Activated naive CD8-positive, alpha-beta T cell (primary cell): ENCODE data around the gene FNDC3A.

ENCODE experiments used
- H3K27ac Mint-ChIP-seq: one replicate; pipeline ENCODE4 v1.8.0; 2021; ENCODE audit warnings: mixed read lengths
- H3K27me3 Mint-ChIP-seq: one replicate; pipeline ENCODE4 v1.8.0; 2021; ENCODE audit warnings: mixed read lengths
- H3K36me3 Mint-ChIP-seq: one replicate; pipeline ENCODE4 v1.8.0; 2021; ENCODE audit warnings: mixed read lengths
- H3K4me1 Mint-ChIP-seq: one replicate; pipeline ENCODE4 v1.8.0; 2021; ENCODE audit warnings: low read depth, mixed read lengths
- H3K4me3 Mint-ChIP-seq: one replicate; pipeline ENCODE4 v1.8.0; 2021; ENCODE audit warnings: mild to moderate bottlenecking, mixed read lengths
- H3K9me3 Mint-ChIP-seq: one replicate; pipeline ENCODE4 v1.8.0; 2021; ENCODE audit warnings: low read depth, mixed read lengths

FNDC3A gene

DNA sequence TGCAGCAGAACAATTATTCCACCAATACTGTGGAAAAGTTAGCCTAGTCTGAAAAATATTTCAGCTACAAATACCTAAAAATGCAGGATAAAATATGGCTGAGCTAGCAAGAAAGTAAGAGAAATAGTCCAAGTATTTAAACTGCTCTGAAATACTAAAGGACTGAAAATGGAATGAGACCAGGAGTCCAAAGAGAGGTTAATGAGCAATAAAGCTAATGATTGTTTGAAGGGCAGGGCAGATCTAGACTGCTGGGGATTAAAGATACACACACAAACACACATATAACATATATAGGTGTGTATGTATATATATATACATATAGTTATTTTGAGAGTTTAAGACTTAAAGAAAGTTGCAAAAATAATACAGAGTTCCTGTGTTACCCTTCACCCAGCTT is 269.4 kb downstream of the FNDC3A start:
- Mint-ChIP-seq H3K4me3 (no peak overlapping the region), H3K9me3 (no peaks in the 10 kb centered on the region), H3K27me3 (no peaks in the 10 kb centered on the region), H3K27ac (no peak overlapping the region), H3K4me1 (peaks cover 31% of the 10 kb centered on the region), H3K36me3 (no peaks in the 10 kb centered on the region)

- Mint-ChIP-seq H3K4me3 (peak overlapping the region; percentile 99), H3K4me1 (peaks cover 42% of the 10 kb centered on the region)
Measured at GRCh38 chr13:49246850-49247642, 271.3 kb downstream of the FNDC3A start.

DNA sequence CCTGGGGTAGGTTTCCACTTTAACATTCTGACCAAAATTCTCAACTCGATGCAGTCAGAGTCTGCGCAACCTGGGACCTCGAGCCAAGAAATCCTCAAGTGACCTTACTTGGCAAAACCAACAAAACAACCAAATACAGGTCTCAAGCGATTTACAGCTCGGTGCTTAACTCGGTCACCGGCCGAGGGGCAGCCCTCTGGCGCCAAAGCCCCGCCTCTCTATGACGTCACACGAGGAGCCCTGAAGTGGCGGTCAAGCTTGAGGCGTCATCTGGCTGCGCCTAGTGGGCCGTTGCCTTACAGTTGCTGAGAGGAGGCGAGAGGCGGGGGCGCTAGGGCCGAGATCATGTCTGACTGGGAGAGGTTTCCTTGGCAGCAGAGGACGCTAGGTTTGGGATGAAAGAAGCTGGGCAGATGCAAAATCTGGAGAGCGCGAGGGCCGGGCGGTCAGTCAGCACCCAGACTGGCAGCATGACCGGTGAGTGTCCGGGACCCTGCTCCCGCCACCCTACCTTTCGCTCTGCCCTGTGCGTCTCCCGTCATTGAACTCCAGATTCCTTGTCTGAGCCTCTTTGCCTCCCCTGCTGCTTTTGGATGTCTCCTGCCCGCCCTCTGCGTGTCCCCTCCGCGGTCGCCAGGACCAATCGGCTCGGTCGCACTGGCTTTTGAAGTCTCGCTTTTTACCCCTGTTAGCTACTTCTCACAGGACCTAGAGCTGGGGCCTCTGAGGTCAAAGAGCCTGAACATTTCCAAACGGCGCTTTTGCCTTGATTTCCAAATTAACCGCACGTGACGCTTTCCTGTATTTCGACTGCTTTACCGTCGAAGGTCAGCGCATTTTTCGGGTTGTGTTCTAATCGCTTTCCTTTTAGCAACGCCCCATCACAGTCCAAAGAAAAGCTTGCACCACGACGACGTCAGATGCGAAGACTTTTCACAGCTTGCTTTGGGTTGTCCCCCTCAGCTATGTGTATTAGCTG is 272.2 kb downstream of the FNDC3A start, which contains the start of gene CDADC1:
Gene CDADC1, plus strand, starts transcription at position 283 of the 979 bp plus-strand sequence. Its CDS starts 113 bp downstream, at position 396.
- Mint-ChIP-seq H3K36me3 (no peaks in the 10 kb centered on the region), H3K4me1 (peaks cover 46% of the 10 kb centered on the region)

More at GRCh38 chr13:49246850-49247642, 271.3 kb downstream of the FNDC3A start:
- Mint-ChIP-seq H3K9me3 (no peaks in the 10 kb centered on the region), H3K36me3 (no peaks in the 10 kb centered on the region), H3K27ac (peak overlapping the region; percentile 96), H3K27me3 (no peaks in the 10 kb centered on the region)

GRCh38 chr13:49248622-49249002 is 272.9 kb downstream of the FNDC3A start:
- H3K36me3 Mint-ChIP-seq, result peaks cover 3% of the 10 kb centered on the region
- H3K4me3 Mint-ChIP-seq, result peak overlapping the region; percentile 99
- H3K9me3 Mint-ChIP-seq, result no peaks in the 10 kb centered on the region
- H3K27ac Mint-ChIP-seq, result peak overlapping the region; percentile 96
- H3K27me3 Mint-ChIP-seq, result no peaks in the 10 kb centered on the region
- H3K4me1 Mint-ChIP-seq, result peaks cover 53% of the 10 kb centered on the region

More for the DNA sequence above, 272.2 kb downstream of the FNDC3A start, which contains the start of gene CDADC1:
- Mint-ChIP-seq H3K4me3 (peak within 1 kb of the TSS; percentile 99), H3K27ac (peak within 1 kb of the TSS; percentile 96), H3K9me3 (no peaks in the 10 kb centered on the region), H3K27me3 (no peaks in the 10 kb centered on the region)

GRCh38 chr13:49251326-49251725 is 275.6 kb downstream of the FNDC3A start:
- Mint-ChIP-seq H3K4me3 (no peak overlapping the region), H3K27ac (no peak overlapping the region), H3K9me3 (no peaks in the 10 kb centered on the region), H3K27me3 (no peaks in the 10 kb centered on the region), H3K4me1 (peaks cover 67% of the 10 kb centered on the region), H3K36me3 (peaks cover 18% of the 10 kb centered on the region)

DNA sequence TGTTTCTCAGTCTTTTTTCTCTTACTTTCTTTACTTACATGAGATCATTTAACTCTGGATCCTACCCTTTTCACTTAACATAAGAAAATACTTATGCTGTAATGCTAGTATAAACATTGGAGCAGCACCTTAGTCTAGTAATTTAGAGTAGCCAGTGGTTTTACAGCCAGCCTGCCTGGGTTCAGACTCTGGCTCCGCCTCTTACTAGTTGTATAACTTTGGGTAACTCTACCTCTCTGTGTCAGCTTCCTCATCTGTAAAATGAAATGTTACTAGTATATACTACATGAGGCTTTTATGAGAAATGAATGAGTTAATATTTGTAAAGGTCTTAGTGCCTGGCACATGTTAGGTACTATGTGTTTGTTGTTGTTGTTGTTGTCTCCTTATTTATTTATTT is 277.6 kb downstream of the FNDC3A start:
- Mint-ChIP-seq H3K27ac (peak overlapping the region; percentile 46), H3K36me3 (peaks cover 27% of the 10 kb centered on the region), H3K9me3 (no peaks in the 10 kb centered on the region), H3K4me1 (peaks cover 70% of the 10 kb centered on the region), H3K27me3 (no peaks in the 10 kb centered on the region), H3K4me3 (no peak overlapping the region)

DNA sequence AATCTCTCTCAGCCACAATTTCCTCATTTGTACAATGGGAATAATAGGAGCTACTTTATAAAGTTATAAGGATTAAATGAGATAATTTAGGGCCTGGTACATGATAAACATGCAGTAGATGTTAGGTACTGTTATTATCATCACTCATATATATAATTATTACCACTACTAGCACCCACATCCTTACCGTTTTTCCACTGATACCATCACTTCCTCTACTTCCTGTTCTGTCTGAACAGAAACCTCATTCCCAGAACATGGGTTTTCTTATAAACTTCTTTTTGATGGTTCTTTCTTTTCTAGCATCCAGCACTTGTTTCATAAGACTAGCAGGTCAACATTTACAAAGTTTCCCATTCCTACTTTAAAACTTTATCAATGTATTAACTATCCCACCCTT is 278.3 kb downstream of the FNDC3A start:
- Mint-ChIP-seq H3K4me1 (peaks cover 68% of the 10 kb centered on the region), H3K27ac (peak overlapping the region; percentile 66), H3K36me3 (peaks cover 27% of the 10 kb centered on the region), H3K9me3 (no peaks in the 10 kb centered on the region), H3K27me3 (no peaks in the 10 kb centered on the region), H3K4me3 (no peak overlapping the region)

DNA sequence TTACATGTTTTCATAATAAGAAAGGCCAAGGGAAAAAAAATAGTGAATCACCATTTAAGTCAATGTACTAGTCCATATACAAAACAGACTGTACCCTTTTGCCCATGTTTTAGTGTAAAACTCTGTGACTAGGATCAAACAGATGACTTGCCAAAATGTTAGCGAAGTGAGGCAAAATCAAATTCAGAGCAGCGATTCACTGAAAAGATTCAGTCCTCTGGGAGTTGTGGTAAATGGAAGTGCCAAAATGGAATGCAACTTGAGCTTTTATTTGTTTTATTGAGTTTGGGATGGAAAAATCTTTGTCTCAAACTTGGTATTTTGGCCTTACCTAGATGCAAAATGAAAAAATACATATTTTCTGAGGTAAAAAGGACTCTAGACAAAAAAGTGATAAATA is 281.1 kb downstream of the FNDC3A start:
- Mint-ChIP-seq H3K27me3 (no peaks in the 10 kb centered on the region), H3K9me3 (no peaks in the 10 kb centered on the region), H3K27ac (peak overlapping the region; percentile 7), H3K4me1 (peaks cover 48% of the 10 kb centered on the region), H3K36me3 (peaks cover 36% of the 10 kb centered on the region), H3K4me3 (peak overlapping the region; percentile 17)

GRCh38 chr13:49258089-49258796 is 282.5 kb downstream of the FNDC3A start:
- peaks cover 37% of the 10 kb centered on the region for H3K36me3 Mint-ChIP-seq
- peaks cover 39% of the 10 kb centered on the region for H3K4me1 Mint-ChIP-seq
- H3K27me3 Mint-ChIP-seq, result no peaks in the 10 kb centered on the region
- peak overlapping the region; percentile 84 for H3K4me3 Mint-ChIP-seq
- no peak overlapping the region for H3K27ac Mint-ChIP-seq
- no peaks in the 10 kb centered on the region for H3K9me3 Mint-ChIP-seq
